ENCODE measurements around the gene TP53BP2. TPM values are rescaled to one million over a fixed set of nuclear protein-coding genes. Genes with fewer than 3 reads are reported as not detected.
"Not testable (repeated sequence)": the region's sequence is repeated elsewhere in the genome, so short reads cannot be mapped to it uniquely, and the experiment has no call there.

Gene TP53BP2
- total RNA-seq, 4 donors from 2014 or later, result 25.6 to 66.7 (median 50.8) TPM

DNA sequence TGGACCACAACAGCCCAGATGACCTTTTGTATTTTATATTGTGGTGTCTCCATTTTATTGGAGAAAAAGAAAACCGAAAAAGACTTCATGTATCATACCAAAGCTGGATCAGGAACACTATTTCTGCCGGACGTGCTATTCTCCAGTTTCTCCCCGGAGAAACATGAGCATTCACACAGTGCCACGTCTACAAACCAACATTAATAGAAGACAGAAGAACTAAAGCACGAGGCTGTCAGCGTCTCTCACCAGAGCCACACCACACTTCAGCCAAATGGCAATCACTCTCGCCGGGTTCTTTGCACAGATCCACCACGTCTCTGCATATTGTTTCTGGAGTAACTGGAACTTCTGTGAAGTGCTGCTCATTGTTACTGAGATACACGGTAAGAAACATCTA is 24.8 kb downstream of the TP53BP2 start:
- Histone ChIP-seq H3K27ac (no peak overlapping the region), H3K9me3 (no peaks in the 10 kb centered on the region), H3K36me3 (no peaks in the 10 kb centered on the region), H3K4me3 (no peak overlapping the region), H3K4me1 (no peaks in the 10 kb centered on the region), H3K27me3 (no peaks in the 10 kb centered on the region)
- no peak for DNase-seq
- TF ChIP-seq, protein P1, sequence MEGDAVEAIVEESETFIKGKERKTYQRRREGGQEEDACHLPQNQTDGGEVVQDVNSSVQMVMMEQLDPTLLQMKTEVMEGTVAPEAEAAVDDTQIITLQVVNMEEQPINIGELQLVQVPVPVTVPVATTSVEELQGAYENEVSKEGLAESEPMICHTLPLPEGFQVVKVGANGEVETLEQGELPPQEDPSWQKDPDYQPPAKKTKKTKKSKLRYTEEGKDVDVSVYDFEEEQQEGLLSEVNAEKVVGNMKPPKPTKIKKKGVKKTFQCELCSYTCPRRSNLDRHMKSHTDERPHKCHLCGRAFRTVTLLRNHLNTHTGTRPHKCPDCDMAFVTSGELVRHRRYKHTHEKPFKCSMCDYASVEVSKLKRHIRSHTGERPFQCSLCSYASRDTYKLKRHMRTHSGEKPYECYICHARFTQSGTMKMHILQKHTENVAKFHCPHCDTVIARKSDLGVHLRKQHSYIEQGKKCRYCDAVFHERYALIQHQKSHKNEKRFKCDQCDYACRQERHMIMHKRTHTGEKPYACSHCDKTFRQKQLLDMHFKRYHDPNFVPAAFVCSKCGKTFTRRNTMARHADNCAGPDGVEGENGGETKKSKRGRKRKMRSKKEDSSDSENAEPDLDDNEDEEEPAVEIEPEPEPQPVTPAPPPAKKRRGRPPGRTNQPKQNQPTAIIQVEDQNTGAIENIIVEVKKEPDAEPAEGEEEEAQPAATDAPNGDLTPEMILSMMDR (IDR thresholded peaks at IDR 0.05), result no peak
- TF ChIP-seq POLR2A (IDR thresholded peaks at IDR 0.05), result no peak
- intact Hi-C loops (cut with DNase I; ENCODE audit: low total_unique reads), result no loop called here

DNA sequence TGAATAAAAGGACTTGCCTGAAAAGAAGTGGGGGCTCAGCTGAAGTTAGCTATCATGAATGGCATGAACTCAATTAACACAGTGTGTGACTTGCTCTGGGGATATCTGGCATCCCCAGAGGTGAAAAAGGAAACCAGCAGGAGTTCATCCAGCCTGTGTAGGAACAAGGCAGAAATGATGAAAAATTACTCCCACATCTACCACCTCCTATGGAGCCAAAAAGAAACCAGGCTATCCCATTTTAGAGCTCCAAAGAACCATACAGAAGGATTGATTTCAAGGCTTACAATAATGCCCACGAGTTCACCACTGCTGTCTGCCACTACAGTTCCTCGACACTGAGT is 25.3 kb downstream of the TP53BP2 start:
- H3K9me3 ChIP-seq, result no peaks in the 10 kb centered on the region
- H3K27ac ChIP-seq, result no peak overlapping the region
- no peak overlapping the region for H3K4me3 ChIP-seq
- TF ChIP-seq, protein P1 (IDR thresholded peaks at IDR 0.05), result no peak
- no peak for TF ChIP-seq POLR2A (IDR thresholded peaks at IDR 0.05)
- DNase-seq, result no peak
- intact Hi-C loops (cut with DNase I; ENCODE audit: low total_unique reads), result no loop called here
- H3K4me1 ChIP-seq, result no peaks in the 10 kb centered on the region
- no peaks in the 10 kb centered on the region for H3K36me3 ChIP-seq
- H3K27me3 ChIP-seq, result no peaks in the 10 kb centered on the region

DNA sequence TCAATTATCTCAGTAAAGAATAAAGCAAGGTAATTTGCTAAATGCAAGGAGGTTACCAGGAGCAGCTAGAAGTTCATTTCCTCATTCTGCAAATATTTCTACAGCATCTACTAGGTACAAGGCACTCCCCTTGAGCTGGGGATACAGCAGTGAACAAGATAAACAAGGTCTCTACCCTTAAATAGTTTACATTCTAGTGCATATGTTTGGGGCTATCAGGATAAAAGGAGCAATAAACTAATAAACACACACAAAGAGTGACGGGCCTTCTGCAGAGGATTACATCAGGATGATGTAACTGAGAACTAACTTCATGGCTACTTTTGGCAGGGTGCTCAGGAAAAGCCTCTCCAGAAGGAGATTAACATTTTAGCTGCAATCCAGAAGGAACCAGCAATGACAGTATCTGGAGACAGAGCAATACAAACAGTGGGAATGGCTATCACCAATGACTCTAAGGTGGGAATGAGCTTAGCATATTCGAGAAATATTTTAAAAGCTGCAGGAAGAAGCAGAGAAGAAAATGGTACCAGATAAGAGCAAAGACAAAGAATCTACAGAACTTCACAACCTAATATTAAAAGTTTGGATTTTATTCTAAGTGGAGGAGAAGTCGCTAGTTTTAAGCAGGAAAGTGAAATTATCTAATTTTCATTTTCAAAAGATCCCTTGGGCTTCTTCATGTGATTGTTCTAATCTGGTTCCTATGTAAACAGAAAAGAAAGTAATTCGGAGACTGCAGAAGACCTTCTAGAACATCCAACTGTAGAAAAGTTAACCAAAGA is 25.8 kb downstream of the TP53BP2 start:
- no peak overlapping the region for H3K4me3 ChIP-seq
- TF ChIP-seq, protein P1 (IDR thresholded peaks at IDR 0.05), result no peak
- no peak for TF ChIP-seq POLR2A (IDR thresholded peaks at IDR 0.05)
- no peak overlapping the region for H3K27ac ChIP-seq

DNA sequence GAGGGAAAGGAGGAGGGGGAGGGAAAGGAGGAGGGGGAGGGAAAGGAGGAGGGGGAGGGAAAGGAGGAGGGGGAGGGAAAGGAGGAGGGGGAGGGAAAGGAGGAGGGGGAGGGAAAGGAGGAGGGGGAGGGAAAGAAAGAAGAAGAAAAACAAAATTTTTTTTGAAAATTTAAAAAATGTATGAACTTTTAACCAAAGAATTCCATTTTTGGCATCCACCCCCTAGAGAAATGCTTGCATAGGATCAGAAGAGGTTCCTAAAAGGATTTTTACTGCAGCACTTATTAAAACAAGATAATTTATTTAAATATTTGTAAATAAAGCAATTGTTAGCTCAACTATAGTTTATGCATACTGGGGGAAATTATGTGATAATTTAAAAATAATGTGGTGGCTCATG is 28.5 kb downstream of the TP53BP2 start:
- H3K27ac ChIP-seq; H3K9me3 ChIP-seq; H3K36me3 ChIP-seq; H3K4me1 ChIP-seq; DNase-seq; H3K4me3 ChIP-seq; H3K27me3 ChIP-seq; intact Hi-C loops (cut with DNase I; ENCODE audit: low total_unique reads): not testable (repeated sequence)

More for the DNA sequence above, 25.8 kb downstream of the TP53BP2 start:
- DNase-seq, result no peak
- Histone ChIP-seq H3K9me3 (no peaks in the 10 kb centered on the region), H3K4me1 (no peaks in the 10 kb centered on the region), H3K27me3 (no peaks in the 10 kb centered on the region), H3K36me3 (no peaks in the 10 kb centered on the region)
- intact Hi-C loops (cut with DNase I; ENCODE audit: low total_unique reads), result no loop called here

DNA sequence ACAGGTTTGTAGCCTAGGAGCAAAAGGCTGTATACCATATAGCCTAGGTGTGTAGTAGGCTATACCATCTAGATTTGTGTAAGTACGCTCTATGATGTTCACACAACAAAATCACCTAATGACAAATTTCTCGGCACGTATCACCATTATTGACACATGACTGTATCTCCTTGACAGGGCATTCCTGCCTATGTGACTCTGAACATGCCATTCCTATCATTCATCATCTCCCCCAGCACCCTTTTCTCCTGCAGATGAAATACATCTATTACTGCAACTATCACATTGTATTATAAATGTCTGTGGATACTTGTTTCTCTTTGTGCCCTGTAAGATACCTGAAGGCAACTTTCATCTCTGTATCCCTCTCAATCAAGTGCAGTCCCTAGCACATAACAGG is 29.9 kb downstream of the TP53BP2 start:
- H3K27me3 ChIP-seq, result no peaks in the 10 kb centered on the region
- intact Hi-C loops (cut with DNase I; ENCODE audit: low total_unique reads), result no loop called here
- DNase-seq, result no peak
- TF ChIP-seq, protein P1 (IDR thresholded peaks at IDR 0.05), result no peak
- TF ChIP-seq POLR2A (IDR thresholded peaks at IDR 0.05), result no peak
- H3K36me3 ChIP-seq, result no peaks in the 10 kb centered on the region
- peaks cover 0 to 4% of the 10 kb centered on the region in 2 donors for H3K4me1 ChIP-seq
- no peaks in the 10 kb centered on the region for H3K9me3 ChIP-seq
- no peak overlapping the region for H3K27ac ChIP-seq
- H3K4me3 ChIP-seq, result no peak overlapping the region

Measured in uterus (tissue), 4 donors.